SU-DHL-6 (cell line): Measurements from ENCODE around the gene EOGT.

Experiments used
- CTCF ChIP-seq: fragments of 200-600 bp; sonication (generic); IDR thresholded peaks from one replicate; pipeline ENCODE4 v1.5.1; 2017; ENCODE audit warnings: antibody characterized with exemption, mild to moderate bottlenecking, low read length, moderate library complexity; ENCODE audit not compliant: insufficient read depth, poor library complexity, severe bottlenecking
- EZH2phosphoT487 ChIP-seq: fragments of 200-600 bp; sonication (generic), shearing (Covaris generic); conservative IDR thresholded peaks from 2 replicates; pipeline ENCODE4 v1.6.1; 2018; ENCODE audit warnings: mild to moderate bottlenecking, antibody characterized with exemption, low read length, moderate library complexity, mixed read lengths

GRCh38 chr3:68936856-68937255 is 76.6 kb downstream of the EOGT start:
- TF ChIP-seq CTCF = no peak
- no peak for TF ChIP-seq EZH2phosphoT487
